Stimulated activated CD8-positive, alpha-beta memory T cell treated with anti-CD3 and anti-CD28 coated beads, Interleukin-7, amount 100 ng/mL, for 24 hours (primary cell): Measurements from ENCODE around the gene SLC47A2.

Source experiments
- DNase-seq: peaks from one replicate; pipeline ENCODE4 v3.0.0-alpha.2; 2020; ENCODE audit warnings: low read depth

SLC47A2 gene

DNA sequence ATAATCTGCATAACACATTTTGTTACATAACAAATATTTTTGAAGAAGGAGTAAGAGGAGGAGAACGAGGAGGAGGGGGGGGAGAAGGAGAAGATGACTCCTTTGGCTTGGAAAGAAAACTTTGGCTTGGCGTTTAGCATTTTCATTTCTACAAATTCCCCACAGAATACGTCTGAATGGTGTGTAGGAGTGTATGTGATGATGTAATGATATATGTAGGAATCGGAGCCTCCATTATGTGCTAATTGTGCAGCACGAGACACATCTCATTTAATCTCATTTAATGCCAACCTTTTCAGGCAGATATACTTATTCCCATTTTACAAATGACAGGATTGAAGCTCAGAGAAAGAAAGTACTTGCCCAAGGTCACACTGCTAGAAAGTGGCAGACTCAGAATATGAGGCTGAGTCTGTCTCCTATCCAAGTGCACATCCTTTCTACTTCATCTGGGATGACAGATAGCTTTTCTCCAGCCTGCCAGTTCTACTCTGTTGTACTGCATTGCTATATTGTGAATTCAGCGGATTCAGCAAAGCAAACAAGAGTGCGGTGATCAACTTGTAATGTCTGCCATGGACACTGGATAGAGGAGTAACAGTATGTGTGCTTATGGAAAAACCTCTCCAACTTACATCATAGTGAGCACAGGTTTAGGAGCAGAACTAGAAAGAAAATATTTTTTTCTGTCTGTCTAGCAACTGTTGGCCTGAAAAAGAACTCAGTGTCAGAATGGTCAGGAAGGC is 10.4 kb upstream of the SLC47A2 start:
- DNase-seq, result no peak

DNA sequence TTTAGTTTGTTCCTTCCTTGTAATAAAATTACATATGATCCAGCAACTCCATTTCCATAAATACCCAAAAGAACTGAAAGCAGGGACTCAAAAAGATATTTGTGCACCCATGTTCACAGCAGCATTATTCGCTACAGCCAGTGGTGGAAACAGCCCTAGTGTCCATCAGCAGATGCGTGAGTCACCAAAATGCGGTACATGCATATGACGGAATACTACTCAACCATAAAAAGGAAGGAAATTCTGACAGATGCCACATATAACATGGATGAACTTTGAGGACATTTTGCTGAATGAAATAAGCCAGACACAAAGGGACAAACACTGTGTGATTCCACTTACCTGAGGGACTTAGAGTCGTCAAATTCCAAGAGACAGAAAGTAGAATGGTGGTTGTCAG is 9.1 kb upstream of the SLC47A2 start:
- no peak for DNase-seq

DNA sequence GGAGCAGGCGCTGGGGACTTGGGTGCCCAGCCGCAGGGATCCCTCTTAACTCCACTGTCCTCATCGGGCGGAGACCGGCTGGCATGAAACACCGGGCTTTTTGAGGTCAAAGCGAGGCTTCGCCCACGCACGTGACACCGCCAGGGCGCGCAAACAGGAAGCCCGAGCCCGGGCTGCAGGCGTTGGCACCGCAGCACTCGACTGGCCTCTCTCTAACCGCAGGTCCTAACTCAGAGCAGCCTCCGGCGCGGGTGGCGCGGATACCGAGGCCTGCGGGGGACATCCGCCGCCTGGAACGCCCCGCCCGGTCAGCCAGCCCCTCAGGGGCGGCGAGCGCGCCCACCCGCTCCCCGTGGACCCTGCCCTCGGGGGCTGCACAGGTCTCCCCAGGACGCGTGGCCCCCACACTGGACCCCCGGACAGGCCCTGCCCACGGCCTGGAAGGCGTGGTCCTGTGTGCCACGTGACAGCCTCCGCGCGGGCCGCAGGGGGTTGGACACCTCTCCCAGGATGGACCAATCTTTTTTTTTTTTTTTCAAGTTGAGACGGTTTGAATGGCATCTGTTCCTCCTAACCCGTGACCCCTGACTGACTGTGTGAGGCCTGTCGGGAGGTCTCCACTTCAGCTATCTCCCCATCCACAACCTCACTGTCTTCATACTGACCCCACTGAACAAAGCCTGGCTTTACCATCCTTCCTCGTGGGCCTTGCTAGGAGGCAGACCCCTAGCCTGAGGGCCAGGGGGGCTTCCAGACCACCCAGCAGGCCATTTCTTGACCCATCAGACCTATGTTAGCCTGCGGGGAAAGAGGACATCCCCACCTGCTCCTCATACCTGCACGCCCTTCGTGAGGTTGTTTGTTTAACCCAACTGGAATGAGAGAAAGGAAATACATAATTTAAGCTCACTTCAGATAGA is 8.4 kb upstream of the SLC47A2 start:
- DNase-seq, result peak; percentile 14

DNA sequence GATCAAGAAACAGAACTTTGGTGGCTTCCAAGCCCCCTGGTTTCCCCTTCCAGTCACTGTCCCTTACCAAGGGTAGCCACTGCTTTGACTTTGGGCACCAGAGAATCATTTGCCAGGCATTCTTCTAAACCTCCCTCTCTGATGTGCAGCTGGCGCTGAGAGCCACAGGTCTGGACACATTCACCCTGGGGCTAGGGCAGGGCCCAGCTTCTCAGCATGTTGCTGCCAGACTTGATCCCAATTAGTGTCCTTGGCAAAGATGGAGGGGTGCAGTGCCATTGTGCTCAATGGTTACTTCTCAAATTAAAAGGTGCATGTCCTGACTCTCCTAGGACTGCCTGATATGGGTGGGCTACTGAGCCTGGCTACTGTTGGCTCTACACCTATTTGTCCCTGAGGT is 7.6 kb upstream of the SLC47A2 start:
- no peak for DNase-seq

GRCh38 chr17:19720631-19721426 is 4.4 kb upstream of the SLC47A2 start:
- no peak for DNase-seq

GRCh38 chr17:19720210-19720475 is 3.8 kb upstream of the SLC47A2 start:
- no peak for DNase-seq

GRCh38 chr17:19719355-19720209 is 3.2 kb upstream of the SLC47A2 start:
- no peak for DNase-seq

- DNase-seq, result no peak
Measured at GRCh38 chr17:19718613-19719354, 2.4 kb upstream of the SLC47A2 start.

- DNase-seq, result no peak
Measured at GRCh38 chr17:19718041-19718612, 1.7 kb upstream of the SLC47A2 start.

DNA sequence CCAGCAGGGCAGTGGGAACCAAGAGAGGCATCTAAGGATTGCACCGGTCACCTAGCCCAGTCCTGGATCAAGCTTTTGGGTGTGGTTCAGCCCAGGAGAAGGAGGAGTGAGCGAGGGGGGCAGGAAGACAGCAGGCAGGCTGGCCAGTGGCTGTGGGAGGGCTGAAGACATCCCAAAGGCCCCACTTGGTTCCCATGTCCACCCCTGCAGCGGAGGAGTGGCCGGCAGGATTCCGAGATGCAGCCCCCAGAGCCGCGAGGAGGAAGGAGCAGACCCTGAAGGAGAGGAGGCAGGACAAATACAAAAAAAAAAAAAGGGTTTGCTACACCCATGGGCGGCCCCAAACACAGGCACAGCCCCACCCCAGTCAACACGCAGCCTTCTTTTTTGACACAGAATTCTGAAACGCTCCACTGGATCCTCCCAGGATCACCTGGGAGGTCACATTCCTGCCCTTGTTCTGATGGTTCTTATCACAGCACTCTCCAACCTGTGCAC is 1.1 kb upstream of the SLC47A2 start:
- no peak for DNase-seq

DNA sequence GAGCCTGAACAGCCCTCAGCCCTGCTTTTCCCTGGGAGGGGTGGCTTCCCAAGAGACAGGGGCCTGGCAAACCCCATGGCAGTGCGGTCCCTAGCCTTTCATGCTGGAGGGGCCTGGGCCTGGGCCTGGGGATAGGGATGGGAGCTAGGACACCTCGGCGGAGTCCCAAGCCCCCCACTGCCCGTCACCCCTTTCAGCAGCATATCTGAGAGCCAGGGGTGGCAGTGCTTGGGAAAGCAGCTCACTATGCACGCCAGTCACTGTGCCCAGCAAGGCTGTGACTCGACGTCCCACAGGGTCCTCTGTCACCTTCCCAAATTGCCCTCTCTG is 612 bp upstream of the SLC47A2 start:
- DNase-seq, result no peak

- DNase-seq, result no peak
Measured at GRCh38 chr17:19714542-19715411, 1.6 kb downstream of the SLC47A2 start.

DNA sequence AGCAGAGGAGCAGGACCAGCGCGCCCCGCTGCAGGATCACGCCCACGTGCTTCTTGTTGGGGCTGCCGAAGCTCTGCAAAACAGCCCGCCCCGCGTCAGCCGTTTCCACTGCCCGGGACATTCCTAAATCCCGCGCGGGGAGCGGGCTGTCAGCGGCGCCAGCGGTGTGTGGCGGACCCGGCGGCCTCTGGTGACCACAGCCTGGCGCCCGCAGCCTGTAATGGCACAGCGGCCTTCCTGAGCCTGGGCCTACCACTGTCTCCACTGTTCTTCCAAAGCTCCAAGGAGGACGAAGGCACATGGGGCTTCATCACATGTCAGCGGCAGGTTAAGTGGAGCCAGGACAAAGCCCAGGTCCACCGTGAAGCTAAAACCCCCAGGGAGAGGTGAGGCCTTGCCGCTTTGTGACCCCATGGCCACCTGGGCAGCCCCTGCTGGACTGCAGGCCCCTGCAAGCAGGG is 2.5 kb downstream of the SLC47A2 start:
- no peak for DNase-seq

- DNase-seq, result no peak
Measured at GRCh38 chr17:19713462-19713861, 2.9 kb downstream of the SLC47A2 start.

DNA sequence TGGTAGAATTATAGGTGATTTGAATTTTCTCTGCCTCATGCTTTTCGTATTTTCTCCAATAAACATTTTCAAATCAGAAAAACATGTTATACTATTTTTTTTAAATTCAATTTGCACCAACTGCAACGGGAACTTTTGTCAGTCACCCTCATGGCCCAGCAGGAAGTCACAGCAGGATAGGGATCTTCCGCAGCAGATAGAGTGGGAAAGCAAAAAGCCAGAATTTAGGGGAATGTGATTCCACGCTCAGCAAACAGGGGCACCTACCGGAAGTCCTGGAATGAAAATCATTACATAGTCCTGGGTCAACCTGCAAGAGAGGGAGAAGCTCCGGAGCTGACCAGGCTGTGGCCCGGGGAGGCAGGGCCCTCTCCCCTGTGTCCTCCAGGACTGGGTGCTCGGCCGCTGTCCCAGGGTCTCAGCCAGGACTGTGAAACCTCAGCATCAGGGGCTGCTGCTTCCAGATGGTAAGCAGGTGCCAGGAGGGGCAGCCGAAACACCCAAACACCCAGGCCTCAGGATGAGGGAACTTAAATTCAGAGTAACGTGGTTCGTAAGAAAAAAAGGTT is 3.9 kb downstream of the SLC47A2 start:
- no peak for DNase-seq

DNA sequence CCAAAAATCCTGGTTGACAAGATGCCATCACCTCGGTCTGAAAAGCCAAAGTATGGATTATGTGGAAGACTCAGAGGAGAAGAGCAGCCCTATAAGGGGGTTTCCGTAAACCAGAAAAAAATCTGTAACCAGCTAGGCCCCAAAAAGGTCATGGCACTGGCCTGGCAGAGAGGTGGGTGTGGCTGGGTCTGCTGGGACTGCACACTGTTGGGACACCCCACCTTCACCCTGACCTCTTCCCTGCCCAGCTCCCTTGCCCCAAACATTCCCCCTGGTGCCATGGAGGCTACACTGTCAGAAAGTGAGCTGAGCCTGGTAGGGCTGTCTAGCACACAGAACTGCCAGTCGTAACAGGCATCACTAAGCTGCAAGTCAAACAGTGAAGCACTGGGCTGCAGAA is 6.5 kb downstream of the SLC47A2 start:
- no peak for DNase-seq

DNA sequence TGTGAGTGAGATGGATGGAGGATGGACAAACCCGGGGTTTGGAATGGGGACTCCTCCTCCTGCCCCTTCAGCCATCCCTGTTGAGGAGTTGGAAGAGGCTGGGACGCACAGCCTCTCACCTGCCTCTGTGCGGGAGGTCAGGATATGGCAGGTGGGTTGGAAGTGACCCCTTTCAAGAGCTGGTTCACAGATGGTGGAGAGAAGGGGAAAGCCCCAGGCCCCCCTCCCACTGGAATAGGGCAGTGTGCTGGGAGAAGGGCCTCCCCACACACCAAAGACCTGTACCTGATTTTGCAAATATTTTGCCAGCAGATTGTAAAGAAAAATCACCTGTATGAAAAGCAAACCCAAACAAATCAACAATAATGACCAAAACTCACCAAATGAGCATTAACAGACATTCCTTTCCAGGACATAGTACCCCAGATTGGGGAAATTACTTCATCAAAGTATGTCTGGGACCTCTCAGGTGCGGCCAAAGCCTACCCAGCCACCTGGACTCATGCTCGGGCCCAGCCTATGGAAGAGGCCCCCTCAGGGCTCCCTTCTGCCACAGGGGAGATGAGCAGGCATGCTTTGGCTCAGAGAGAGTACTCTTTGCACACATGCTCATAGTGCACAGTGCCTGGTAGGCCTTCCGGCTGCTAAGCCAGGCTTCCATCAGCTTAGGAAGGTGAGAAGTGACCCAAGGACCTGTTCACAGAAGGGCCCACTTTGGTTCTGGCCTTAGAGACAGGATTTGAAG is 7.8 kb downstream of the SLC47A2 start:
- no peak for DNase-seq

GRCh38 chr17:19707728-19708221 is 8.6 kb downstream of the SLC47A2 start:
- DNase-seq, result no peak
